HepG2 (cell line): ENCODE data around the gene STX7.

Experiments
- CCDC6 ChIP-seq: sonication (generic); formaldehyde crosslinking; IDR thresholded peaks from 2 replicates; pipeline ENCODE4 v1.8.1; 2022; ENCODE audit warnings: mild to moderate bottlenecking, missing genetic modification reagents, moderate library complexity
- RNF2 ChIP-seq: fragments of 450-650 bp; conservative IDR thresholded peaks from 2 replicates; pipeline ENCODE4 v1.6.1; 2016; ENCODE audit warnings: low read depth
- TF ChIP-seq, protein P1 (sequence below): IDR thresholded peaks from 2 replicates; pipeline ENCODE4 v1.6.1; 2016; ENCODE audit warnings: missing compliant biosample characterization, missing genetic modification reagents, borderline replicate concordance

DNA sequence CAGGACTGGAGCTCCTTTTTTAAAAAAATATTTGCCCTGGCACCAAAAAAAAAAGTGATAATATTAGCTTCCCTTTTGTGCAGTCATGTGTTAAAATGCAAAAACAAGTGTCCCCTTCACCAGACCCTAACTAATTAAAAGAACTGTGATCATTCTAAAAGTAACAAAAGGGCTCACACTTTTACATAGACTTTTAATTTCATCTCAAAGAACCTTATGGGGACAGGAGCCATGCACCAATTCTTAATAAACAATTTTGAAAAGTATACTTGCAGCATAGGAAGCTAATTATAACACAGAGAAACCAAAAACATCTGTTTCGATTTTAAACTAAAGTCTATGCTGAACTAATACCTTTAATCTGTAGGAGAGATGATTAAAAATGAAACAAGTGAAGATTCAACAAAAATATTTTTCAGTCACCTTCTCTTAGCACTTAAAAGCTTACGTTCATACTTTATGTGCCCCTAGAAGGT, 17.3 kb downstream of the STX7 start:
- TF ChIP-seq CCDC6 (CRISPR knock-in tag), result no peak
- no peak for TF ChIP-seq RNF2
- TF ChIP-seq, protein P1, sequence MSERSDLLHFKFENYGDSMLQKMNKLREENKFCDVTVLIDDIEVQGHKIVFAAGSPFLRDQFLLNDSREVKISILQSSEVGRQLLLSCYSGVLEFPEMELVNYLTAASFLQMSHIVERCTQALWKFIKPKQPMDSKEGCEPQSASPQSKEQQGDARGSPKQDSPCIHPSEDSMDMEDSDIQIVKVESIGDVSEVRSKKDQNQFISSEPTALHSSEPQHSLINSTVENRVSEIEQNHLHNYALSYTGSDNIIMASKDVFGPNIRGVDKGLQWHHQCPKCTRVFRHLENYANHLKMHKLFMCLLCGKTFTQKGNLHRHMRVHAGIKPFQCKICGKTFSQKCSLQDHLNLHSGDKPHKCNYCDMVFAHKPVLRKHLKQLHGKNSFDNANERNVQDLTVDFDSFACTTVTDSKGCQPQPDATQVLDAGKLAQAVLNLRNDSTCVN (CRISPR knock-in tag), result no peak
